Activated T-helper 1 cell treated with anti-CD3 and anti-CD28 coated beads, Interleukin-12 subunit alpha, Interleukin-12 subunit beta, Interleukin-2, Interleukin-4 antibody, amounts not matched to agents 30 ng/mL and 10 ng/mL and 1 ng/mL, durations not matched to agents 14 hours and 24 hours and 36 hours (primary cell): Measurements from ENCODE around the gene URGCP. TPM values are rescaled to one million over a fixed set of nuclear protein-coding genes. Genes with fewer than 3 reads are reported as not detected.

Experiments used
- DNase-seq: peaks from one replicate; pipeline ENCODE4 v3.0.0; 2021; ENCODE audit warnings: low spot score
- H3K27ac Mint-ChIP-seq: one replicate; pipeline ENCODE4 v1.8.0; 2021; ENCODE audit warnings: mild to moderate bottlenecking, mixed read lengths
- H3K27me3 Mint-ChIP-seq: one replicate; pipeline ENCODE4 v1.8.0; 2022; ENCODE audit warnings: mild to moderate bottlenecking, moderate library complexity, mixed read lengths; ENCODE audit not compliant: insufficient read depth
- H3K36me3 Mint-ChIP-seq: one replicate; pipeline ENCODE4 v1.8.0; 2021; ENCODE audit warnings: low read depth, mixed read lengths
- H3K4me1 Mint-ChIP-seq: one replicate; pipeline ENCODE4 v1.8.0; 2021; ENCODE audit warnings: low read depth, mixed read lengths
- H3K4me3 Mint-ChIP-seq: one replicate; pipeline ENCODE4 v1.8.0; 2021; ENCODE audit warnings: mild to moderate bottlenecking, moderate library complexity, mixed read lengths
- H3K9me3 Mint-ChIP-seq: one replicate; pipeline ENCODE4 v1.8.0; 2021; ENCODE audit warnings: mixed read lengths
- intact Hi-C: fragments of 100-400 bp; cut with micrococcal nuclease; formaldehyde crosslinking; loops from one replicate; pipeline ENCODE4 v1.15.1; 2024
- total RNA-seq: library from RNA; stranded (reverse); gene quantifications from 2 replicates; pipeline ENCODE4 v1.2.3, GENCODE V29; 2022

URGCP gene, protein sequence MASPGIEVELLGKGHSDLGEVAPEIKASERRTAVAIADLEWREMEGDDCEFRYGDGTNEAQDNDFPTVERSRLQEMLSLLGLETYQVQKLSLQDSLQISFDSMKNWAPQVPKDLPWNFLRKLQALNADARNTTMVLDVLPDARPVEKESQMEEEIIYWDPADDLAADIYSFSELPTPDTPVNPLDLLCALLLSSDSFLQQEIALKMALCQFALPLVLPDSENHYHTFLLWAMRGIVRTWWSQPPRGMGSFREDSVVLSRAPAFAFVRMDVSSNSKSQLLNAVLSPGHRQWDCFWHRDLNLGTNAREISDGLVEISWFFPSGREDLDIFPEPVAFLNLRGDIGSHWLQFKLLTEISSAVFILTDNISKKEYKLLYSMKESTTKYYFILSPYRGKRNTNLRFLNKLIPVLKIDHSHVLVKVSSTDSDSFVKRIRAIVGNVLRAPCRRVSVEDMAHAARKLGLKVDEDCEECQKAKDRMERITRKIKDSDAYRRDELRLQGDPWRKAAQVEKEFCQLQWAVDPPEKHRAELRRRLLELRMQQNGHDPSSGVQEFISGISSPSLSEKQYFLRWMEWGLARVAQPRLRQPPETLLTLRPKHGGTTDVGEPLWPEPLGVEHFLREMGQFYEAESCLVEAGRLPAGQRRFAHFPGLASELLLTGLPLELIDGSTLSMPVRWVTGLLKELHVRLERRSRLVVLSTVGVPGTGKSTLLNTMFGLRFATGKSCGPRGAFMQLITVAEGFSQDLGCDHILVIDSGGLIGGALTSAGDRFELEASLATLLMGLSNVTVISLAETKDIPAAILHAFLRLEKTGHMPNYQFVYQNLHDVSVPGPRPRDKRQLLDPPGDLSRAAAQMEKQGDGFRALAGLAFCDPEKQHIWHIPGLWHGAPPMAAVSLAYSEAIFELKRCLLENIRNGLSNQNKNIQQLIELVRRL
- total RNA-seq, result 32.2 and 34.4 TPM in 2 replicates

DNA sequence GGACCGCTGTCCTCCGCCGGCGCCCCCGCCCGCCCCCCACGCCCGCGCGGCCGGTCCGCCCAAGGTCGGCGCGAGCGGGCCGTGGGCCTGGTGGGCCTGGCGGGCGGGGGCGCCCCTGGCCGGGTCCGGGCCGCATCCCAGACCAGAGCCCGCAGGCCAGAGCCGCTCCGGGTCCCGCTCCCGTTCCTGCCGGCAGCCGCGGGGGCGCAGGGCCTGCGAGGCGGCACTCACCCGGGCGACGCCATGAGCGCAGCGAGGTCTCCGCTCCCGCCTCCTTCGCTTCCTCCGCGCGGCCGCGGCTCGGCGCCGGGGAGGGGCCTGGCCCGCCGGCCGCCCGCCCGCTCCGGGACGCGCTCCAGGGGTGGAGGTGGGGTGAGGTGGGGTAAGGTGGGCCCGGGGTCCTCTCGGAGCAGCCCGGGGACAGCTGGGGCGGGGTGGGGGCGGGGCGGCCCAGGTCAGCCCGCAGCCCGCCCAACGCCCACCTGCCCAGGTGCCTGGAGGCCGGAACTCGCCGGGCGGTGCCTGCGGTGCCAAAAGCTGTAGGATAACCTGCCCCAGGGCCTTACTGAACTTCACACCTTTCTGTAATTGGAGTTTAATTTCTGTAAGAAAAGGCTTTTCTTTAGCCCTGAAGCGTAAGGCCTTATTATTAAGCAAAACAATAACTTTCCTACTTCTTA lies at the start of gene URGCP:
URGCP (minus strand) TSS at position 266 of the 680 bp plus-strand sequence; CDS start at position 245, 21 bp downstream.
- Mint-ChIP-seq H3K36me3 (peaks cover 3% of the 10 kb centered on the region), H3K27me3 (peaks cover 2% of the 10 kb centered on the region), H3K4me1 (peaks cover 28% of the 10 kb centered on the region), H3K4me3 (peak within 1 kb of the TSS; percentile 95), H3K9me3 (no peaks in the 10 kb centered on the region), H3K27ac (peak within 1 kb of the TSS; percentile 97)
- peak; percentile 46 for DNase-seq
- intact Hi-C loops, result loop anchor here (1.0 to 10.0 kb wide), 3 partner anchors 20 to 588 kb away; partner anchors contain the start of genes MRPS24, NUDCD3 and UBE2D4

DNA sequence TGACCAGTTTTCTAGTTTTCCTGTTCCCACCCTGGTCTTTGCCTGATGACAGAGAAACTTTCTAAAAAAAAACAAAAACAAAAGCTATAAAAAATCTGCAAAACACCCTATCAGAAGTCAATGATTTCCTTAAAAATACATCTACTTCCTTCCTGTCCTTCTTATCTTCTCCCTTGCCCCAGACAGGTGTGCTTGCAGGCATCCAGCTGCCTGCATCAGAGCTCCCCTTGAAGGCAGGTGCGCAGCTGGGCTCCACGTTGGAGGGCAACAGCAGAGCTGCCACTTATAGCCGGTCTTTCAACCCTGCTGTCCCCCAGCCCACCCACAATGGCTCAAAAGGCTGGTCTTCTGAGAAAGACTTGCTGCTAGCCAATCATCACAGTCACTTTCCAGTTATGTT lies 49.6 kb upstream of the URGCP start:
- H3K4me3 Mint-ChIP-seq, result no peak overlapping the region
- no peak for DNase-seq
- no peaks in the 10 kb centered on the region for H3K27me3 Mint-ChIP-seq
- H3K9me3 Mint-ChIP-seq, result no peaks in the 10 kb centered on the region
- peaks cover 17% of the 10 kb centered on the region for H3K36me3 Mint-ChIP-seq
- peaks cover 5% of the 10 kb centered on the region for H3K4me1 Mint-ChIP-seq
- H3K27ac Mint-ChIP-seq, result no peak overlapping the region
- intact Hi-C loops, result no loop called here

DNA sequence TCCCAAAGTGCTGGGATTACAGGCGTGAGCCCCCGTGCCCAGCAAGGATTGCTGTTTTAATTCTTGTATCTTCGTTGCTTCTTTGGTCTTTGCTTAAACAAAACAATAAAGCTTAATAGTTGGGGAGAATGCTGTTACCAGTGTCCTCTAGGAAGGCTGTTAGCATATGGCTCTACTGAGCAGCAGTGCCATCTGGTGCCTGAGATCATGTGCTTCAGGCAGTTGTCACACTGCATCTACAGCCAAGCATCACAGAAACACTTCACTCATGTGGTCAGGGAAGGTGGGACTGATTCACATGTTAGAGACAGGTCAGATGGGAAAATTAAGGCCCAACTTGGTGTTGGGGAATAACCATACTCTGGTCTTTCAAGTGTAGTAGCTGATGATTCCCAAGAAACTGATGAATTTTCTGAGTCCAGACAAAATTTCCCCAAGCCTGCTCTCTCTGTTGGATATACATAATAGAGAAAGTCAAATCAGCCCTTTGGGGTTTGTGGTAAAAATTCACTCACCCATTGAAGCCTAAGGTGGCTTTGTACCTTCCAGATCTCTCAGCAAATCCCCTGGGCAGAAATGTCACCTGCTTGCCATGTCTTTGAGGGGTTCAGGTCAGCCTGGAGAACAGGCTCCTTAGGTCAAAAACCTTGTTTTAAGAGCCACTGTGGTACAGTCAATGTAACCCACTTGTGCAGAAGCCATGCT lies 48.3 kb upstream of the URGCP start:
- DNase-seq, result no peak
- Mint-ChIP-seq H3K27me3 (no peaks in the 10 kb centered on the region), H3K36me3 (peaks cover 12% of the 10 kb centered on the region), H3K9me3 (no peaks in the 10 kb centered on the region), H3K4me1 (peaks cover 5% of the 10 kb centered on the region), H3K4me3 (no peak overlapping the region), H3K27ac (no peak overlapping the region)
- intact Hi-C loops, result no loop called here

DNA sequence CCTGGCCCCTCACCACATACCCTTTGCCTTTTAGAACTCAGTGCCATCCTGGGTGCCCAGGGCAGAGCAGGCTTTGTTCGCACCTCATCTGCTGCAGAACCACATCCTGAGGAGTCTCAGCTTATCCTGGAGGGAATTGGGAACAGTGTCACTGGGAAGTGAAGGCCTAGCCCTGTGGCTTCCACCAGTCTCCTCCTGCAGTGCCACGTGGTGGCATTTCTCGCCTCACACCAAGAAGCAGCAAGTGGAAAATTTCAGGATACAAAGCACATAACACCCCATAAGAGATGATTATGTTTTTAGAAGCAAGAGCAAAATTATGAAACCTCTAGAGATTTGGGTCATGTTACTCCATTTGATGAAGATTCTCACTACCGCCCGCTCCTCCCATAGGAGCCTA lies 46.7 kb upstream of the URGCP start:
- Mint-ChIP-seq H3K4me1 (peaks cover 5% of the 10 kb centered on the region), H3K4me3 (no peak overlapping the region), H3K9me3 (no peaks in the 10 kb centered on the region), H3K27ac (no peak overlapping the region), H3K27me3 (no peaks in the 10 kb centered on the region), H3K36me3 (peaks cover 8% of the 10 kb centered on the region)
- no peak for DNase-seq
- intact Hi-C loops, result no loop called here

DNA sequence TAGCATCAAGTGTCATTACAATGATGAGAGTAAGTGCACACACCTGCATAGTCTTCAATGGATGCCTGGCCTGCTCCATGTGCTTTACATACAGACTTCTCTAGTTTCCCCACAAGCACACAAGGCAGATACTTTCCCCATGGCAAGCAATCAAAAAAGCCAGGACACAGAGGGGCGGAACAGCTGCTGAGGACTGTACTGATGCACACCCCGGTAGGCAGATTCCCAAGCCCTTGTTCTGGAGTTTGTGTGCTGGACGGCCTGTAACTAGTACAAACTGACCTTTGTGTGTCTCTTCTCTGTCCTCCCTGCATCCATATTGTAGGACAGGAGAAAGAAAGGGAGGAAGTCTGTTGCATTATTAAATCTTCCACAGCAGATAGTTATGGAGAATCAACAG lies 45.6 kb upstream of the URGCP start:
- no peak for DNase-seq
- peaks cover 9% of the 10 kb centered on the region for H3K36me3 Mint-ChIP-seq
- H3K27ac Mint-ChIP-seq, result no peak overlapping the region
- H3K4me1 Mint-ChIP-seq, result peaks cover 5% of the 10 kb centered on the region
- no peaks in the 10 kb centered on the region for H3K27me3 Mint-ChIP-seq
- no peaks in the 10 kb centered on the region for H3K9me3 Mint-ChIP-seq
- no peak overlapping the region for H3K4me3 Mint-ChIP-seq
- intact Hi-C loops, result no loop called here

DNA sequence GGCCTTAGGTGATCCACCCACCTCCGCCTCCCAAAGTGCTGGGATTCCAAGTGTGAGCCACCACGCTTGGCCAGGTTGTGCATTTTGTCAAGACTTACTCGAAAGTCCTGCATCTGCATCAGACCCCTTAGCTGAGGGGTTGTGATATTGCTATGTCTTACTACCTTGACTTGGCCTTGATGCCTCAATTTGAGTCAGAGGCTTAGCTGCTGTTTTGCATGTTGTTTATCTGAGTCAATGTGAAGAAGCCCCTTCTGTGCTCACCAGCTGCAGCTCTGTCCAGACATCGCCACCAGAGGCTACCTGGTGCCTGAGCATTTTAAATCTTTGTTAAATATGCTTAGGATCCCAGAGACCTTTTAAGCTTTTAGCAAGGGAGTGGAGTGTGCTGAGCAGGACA lies 37.9 kb upstream of the URGCP start:
- Mint-ChIP-seq H3K9me3 (no peaks in the 10 kb centered on the region), H3K4me1 (no peaks in the 10 kb centered on the region), H3K27me3 (no peaks in the 10 kb centered on the region), H3K27ac (no peak overlapping the region), H3K36me3 (peaks cover 3% of the 10 kb centered on the region), H3K4me3 (no peak overlapping the region)
- no peak for DNase-seq
- intact Hi-C loops, result no loop called here

DNA sequence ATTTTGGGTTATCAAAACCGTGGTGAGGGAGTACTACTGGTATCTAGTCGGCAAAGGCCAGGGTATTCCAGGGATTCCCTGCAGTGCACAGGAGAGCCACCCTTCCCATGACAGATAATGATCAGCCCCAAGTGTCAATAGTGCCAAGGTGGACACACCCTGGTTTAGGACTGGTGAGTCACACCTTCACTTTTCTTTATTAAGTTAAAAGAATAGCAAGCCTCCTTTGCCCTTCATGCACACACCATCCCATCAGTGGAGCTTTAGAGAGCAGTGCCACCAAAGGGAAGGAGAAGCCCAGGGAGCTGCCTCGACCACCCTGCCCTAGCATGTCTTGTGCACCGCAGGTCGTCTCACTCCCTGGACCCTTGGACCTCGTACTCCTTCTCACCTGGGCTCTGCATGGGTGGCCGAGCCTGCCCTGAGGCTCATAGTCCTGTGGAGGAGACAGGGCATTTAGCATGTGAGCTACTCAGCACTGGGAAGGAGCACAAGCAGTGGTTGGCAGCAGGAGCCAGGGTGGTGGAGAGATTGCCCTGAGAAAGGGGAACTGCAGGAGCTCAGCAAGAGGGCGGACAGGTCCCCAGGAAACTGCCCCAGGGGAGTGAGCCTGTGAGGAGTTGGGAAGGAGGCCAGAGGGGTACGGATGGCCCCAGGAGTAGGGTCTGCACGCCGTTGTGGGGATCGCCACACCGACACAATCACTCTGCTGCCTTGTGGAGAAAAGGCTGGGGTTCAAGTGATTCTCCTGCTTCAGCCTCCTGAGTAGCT lies 37.2 kb upstream of the URGCP start:
- no peaks in the 10 kb centered on the region for H3K27me3 Mint-ChIP-seq
- no peak for DNase-seq
- no peaks in the 10 kb centered on the region for H3K9me3 Mint-ChIP-seq
- intact Hi-C loops, result no loop called here
- no peaks in the 10 kb centered on the region for H3K4me1 Mint-ChIP-seq
- no peak overlapping the region for H3K27ac Mint-ChIP-seq
- H3K36me3 Mint-ChIP-seq, result peaks cover 3% of the 10 kb centered on the region
- H3K4me3 Mint-ChIP-seq, result no peak overlapping the region

DNA sequence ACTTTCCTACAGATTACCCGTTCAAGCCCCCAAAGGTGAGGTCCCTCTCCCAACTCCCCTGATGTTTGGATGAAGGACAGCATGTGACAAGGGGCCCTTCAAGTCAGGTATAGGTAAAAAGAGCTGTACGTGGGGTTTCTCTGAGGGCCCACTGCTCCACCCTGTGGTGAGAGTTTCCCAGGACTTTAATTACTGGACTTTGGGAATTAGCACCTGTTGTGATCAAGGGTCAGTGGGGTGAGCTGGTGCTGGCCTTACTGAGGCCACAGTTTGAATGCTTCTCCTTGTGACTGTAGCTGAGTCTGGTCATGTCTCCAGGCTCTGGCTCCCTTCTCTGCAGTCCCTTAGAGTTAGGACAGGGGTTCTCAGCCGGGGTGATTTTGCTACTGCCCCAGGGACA lies 36.6 kb upstream of the URGCP start:
- Mint-ChIP-seq H3K4me3 (no peak overlapping the region), H3K9me3 (no peaks in the 10 kb centered on the region), H3K4me1 (no peaks in the 10 kb centered on the region), H3K36me3 (peaks cover 3% of the 10 kb centered on the region), H3K27me3 (no peaks in the 10 kb centered on the region), H3K27ac (no peak overlapping the region)
- intact Hi-C loops, result no loop called here
- DNase-seq, result no peak

DNA sequence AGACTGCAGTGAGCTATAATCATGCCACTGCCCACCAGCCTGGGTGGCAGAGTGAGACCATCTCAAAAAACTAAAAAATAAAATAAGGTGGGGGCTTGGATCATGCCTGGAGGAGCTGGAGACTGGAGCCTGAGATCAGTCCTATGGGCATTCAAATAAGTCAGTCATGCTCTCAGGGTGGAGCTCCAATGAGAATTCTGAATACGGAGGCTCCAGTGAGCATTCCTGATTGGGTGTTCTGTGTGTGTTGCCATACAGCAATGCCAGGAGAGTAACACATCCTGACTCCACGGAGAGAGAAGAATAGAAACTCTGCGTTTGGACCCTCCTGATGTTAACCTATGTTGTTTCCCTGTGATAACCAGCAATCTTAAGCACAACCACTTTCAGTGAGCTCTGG lies 35.9 kb upstream of the URGCP start:
- Mint-ChIP-seq H3K27me3 (no peaks in the 10 kb centered on the region), H3K27ac (no peak overlapping the region), H3K9me3 (no peaks in the 10 kb centered on the region), H3K4me3 (no peak overlapping the region), H3K4me1 (no peaks in the 10 kb centered on the region), H3K36me3 (no peaks in the 10 kb centered on the region)
- intact Hi-C loops, result no loop called here
- DNase-seq, result no peak

DNA sequence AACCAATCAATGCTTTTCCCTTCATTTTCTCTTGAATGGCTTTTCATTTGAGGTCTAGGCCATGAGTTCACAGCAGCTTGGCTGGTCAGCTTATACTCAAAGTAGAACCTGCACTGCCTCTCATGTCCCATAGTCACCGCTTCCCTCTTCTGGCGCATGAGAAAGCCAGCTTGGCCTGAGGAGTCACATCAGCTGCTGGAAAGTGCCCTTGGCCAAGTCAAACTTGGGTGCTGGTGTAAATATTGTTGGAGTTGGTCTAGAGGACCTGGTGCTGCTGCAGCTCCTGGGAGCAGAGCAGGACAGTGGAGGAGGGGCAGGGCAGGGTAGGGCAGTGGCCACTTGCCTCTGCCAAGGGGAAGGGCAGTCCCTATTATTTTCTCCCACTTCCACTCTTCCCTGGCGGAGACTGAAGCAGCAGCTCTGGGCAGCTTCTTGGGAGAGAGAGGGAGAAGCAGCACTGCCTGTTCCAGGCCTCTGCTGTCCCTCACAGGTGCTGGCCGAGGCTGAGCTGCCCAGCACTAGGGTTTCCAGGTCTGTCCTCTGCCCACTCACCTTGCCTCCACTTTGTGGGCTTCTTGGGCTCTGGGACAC lies 32.6 kb upstream of the URGCP start:
- intact Hi-C loops, result no loop called here
- no peak for DNase-seq
- no peak overlapping the region for H3K4me3 Mint-ChIP-seq
- no peaks in the 10 kb centered on the region for H3K4me1 Mint-ChIP-seq
- H3K27me3 Mint-ChIP-seq, result no peaks in the 10 kb centered on the region
- H3K36me3 Mint-ChIP-seq, result no peaks in the 10 kb centered on the region
- no peaks in the 10 kb centered on the region for H3K9me3 Mint-ChIP-seq
- no peak overlapping the region for H3K27ac Mint-ChIP-seq

DNA sequence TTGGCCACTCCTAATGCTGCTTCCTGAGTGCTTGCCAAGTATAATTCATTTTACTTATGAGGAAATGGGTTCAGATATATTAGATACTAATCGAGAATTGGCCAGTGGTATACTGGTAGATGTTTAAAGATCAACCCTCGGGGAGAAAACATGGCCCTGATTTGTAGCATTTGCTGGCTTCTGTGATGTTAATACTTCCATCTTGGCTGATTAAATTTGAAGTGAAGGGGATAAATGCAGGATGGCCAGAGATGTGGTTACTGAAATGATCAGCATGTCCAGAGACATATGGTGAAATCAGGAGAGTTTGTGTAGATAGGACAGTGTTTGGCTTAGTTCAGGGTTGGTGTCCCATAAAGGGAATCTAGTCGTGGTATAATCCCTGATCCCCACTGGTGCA lies 31.0 kb upstream of the URGCP start:
- Mint-ChIP-seq H3K27ac (no peak overlapping the region), H3K27me3 (no peaks in the 10 kb centered on the region), H3K4me3 (no peak overlapping the region), H3K4me1 (no peaks in the 10 kb centered on the region), H3K36me3 (no peaks in the 10 kb centered on the region), H3K9me3 (no peaks in the 10 kb centered on the region)
- intact Hi-C loops, result no loop called here
- no peak for DNase-seq
